Measurements from ENCODE around the gene CELF4.

GRCh38 chr18:37328946-37329719, 236.5 kb downstream of the CELF4 start:
- TF ChIP-seq CTCF (conservative IDR thresholded peaks at IDR 0.05) (no peak), ZFX (IDR thresholded peaks at IDR 0.05) (no peak)

All from C4-2B (cell line).